GM18519 (cell line): ENCODE data around the gene PCBP2.
"Not testable (repeated sequence)": the region's sequence is repeated elsewhere in the genome, so short reads cannot be mapped to it uniquely, and the experiment has no call there.

Experiments
- ATAC-seq: cut with Tn5 transposase; IDR thresholded peaks from one replicate; pipeline ENCODE4 v1.9.1; 2021; ENCODE audit warnings: mild to moderate bottlenecking, moderate library complexity; ENCODE audit not compliant: unreplicated experiment, low FRiP score

Gene PCBP2

DNA sequence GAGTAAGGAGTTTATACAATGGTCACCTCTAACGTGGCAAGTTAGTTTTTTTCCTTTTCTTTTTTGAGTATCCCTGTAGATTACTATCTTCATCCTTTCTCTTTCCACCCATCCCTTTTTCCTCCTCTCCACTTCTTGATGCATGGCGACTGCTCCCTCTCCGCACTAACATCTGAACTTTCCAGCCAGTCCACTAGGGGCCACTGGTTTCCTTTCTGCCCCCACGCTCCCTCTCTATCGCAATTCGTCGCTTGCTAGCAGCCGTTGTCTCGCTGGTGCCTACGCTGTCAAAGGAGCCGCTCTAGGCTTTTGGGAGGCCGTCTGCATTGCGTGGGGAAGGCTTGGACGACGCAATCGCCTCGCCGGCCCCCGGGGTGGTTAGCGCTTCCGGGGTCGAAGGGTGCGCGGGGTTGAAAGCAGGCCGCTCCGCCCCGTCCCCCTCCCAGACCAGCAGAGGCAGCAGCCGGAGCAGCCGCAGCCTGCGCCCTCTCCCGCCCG is at the start of gene PCBP2:
TSS of gene PCBP2 (plus strand) at position 442 of the 498 bp plus-strand sequence. CDS start 2,699 bp downstream, outside the sequence.
- peak; percentile 92 for ATAC-seq

GRCh38 chr12:53402351-53402750 is 49.6 kb upstream of the PCBP2 start:
- not testable (repeated sequence) for ATAC-seq

GRCh38 chr12:53402871-53403270 is 49.0 kb upstream of the PCBP2 start:
- no peak for ATAC-seq

DNA sequence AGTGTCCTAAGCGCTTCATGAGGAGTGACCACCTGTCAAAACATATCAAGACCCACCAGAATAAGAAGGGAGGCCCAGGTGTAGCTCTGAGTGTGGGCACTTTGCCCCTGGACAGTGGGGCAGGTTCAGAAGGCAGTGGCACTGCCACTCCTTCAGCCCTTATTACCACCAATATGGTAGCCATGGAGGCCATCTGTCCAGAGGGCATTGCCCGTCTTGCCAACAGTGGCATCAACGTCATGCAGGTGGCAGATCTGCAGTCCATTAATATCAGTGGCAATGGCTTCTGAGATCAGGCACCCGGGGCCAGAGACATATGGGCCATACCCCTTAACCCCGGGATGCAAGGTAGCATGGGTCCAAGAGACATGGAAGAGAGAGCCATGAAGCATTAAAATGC is 41.0 kb upstream of the PCBP2 start:
- no peak for ATAC-seq

GRCh38 chr12:53413485-53414204 is 38.3 kb upstream of the PCBP2 start:
- no peak for ATAC-seq

- ATAC-seq: no peak
Observed at GRCh38 chr12:53414756-53415417, 37.0 kb upstream of the PCBP2 start.

GRCh38 chr12:53415752-53416389 is 36.0 kb upstream of the PCBP2 start:
- ATAC-seq: not testable (repeated sequence)

DNA sequence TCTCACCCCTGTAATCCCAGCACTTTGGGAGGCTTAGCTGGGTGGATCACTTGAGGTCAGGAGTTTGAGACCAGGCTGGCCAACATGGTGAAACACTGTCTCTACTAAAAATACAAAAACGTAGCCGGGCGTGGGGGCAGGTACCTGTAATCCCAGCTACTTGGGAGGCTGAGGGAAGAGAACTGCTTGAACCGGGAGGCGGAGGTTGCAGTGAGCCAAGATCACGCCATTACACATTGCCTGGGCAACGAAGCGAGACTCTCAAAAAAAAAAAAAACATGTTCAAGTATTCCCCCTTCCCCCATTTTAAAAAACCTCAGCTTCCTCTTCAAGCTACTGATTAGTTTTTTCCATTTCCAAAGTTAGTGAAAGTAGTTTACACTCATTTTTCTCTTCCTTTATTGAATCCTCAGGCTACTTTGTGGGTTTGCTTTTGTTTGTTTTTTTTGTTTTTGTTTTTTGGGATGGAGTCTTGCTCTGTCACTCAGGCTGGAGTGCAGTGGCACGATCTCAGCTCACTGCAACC is 34.5 kb upstream of the PCBP2 start:
- ATAC-seq: not testable (repeated sequence)

- ATAC-seq: no peak
Observed at GRCh38 chr12:53418221-53418620, 33.7 kb upstream of the PCBP2 start.

DNA sequence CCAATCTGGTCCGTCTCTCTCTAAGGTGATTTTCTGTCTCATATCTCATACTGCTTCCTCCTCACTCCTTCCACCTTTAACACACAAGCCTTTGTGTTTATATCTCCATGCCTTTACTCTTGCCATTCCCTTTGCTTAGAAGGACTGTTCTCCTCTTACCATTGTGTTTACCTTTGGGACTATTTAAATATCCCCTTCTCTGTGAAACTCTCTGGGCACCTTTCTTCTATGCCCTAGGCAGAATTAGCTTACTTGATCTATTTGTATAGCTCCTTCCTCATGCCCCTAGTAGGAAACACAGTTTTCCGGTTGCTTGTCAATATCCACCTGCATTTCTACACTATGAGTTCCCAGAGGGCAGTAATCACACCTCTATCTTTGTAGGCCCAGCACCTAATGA is 32.1 kb upstream of the PCBP2 start:
- ATAC-seq: no peak

GRCh38 chr12:53422247-53422646 is 29.7 kb upstream of the PCBP2 start:
- ATAC-seq: not testable (repeated sequence)

- no peak for ATAC-seq
Observed at GRCh38 chr12:53423597-53423996, 28.3 kb upstream of the PCBP2 start, which contains the start of gene AMHR2. AMHR2 (plus strand) TSS chr12:53423855; CDS start chr12:53423935, 80 bp downstream.

- no peak for ATAC-seq
Observed at GRCh38 chr12:53424626-53425514, 27.0 kb upstream of the PCBP2 start.

DNA sequence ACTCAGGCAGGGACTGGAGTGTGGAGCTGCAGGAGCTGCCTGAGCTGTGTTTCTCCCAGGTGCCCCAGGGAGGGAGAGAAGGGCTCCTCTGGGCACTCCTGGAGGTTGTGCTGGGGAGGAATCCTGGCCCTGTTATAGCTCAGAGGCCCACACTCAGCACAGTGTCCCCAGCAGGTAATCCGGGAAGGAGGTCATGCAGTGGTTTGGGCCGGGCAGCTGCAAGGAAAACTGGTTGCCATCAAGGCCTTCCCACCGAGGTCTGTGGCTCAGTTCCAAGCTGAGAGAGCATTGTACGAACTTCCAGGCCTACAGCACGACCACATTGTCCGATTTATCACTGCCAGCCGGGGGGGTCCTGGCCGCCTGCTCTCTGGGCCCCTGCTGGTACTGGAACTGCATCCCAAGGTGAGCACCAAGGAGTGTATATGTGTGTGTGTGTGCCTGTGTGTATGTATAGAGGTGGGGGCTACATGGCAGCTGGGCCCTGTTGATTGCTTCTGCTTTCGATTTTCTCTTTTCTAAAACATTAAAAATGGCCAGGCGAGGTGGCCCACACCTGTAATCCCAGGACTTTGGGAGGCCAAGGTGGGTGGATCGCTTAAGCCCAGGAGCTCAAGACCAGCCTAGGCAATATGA is 26.3 kb upstream of the PCBP2 start:
- ATAC-seq: no peak

DNA sequence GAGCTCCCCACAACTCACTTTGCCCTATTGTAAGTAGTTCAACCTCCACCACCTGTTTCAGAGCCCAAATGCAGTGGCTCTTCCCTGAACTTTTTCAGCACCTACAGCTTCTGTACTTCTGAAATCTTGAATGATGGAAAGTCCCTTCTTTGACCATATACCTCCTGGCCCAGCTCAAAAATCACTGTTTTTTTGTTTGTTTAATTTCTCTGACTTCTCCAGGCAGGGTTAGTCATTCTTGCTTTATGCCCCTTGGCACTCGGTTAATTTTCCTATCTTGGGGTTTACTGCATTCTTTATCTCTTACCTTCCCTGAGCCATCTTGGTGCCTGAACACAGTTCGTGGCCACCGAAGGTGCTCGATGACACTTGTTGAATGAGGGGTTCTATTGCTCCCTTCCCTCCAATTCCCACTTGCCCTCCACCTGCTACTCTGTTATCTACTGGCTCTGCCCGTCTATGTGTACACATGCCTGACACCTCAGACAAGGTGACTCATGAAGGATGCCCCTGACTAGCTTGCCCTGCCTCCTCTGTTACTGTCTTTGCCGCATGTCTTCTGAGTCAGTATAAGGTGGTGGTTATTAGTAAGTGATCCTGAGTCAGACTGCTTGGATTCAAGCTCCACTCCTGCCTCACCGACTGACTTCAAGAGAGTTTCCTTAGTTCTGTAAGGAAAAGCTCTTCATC is 23.9 kb upstream of the PCBP2 start:
- ATAC-seq: no peak

DNA sequence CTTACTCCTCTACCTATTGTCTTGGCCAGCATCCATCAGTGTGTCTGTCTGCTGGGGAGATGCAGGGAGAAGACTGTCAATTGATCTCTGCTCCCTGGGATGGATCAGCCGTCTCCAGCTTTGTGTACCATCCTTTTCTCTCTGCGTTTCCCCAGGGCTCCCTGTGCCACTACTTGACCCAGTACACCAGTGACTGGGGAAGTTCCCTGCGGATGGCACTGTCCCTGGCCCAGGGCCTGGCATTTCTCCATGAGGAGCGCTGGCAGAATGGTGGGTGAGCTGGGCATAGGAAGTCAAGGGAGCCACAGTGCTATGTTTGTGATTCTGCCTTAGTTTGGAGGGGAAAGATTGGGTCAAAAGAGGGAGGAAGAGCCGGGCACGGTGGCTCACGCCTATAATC is 23.2 kb upstream of the PCBP2 start:
- ATAC-seq: no peak

DNA sequence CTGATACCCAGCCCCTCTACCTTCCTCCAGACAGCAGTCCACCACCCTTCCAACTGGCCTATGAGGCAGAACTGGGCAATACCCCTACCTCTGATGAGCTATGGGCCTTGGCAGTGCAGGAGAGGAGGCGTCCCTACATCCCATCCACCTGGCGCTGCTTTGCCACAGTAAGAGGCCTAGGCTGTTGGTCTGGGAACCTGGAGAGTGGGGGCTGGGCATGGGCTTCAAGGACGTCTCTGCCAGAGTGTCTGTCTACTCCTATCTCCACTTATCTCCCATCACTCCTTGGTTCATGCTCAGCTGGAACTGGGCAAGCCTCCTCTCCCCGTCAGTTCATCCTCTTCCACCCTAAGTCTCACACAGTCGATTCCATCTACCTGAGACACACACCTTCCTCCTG is 21.8 kb upstream of the PCBP2 start:
- ATAC-seq: no peak

GRCh38 chr12:53431187-53431586 is 20.7 kb upstream of the PCBP2 start:
- no peak for ATAC-seq

- ATAC-seq: not testable (repeated sequence)
Observed at GRCh38 chr12:53435326-53435725, 16.6 kb upstream of the PCBP2 start.
